Measurements from ENCODE around the gene PGC.

The PGC gene

DNA sequence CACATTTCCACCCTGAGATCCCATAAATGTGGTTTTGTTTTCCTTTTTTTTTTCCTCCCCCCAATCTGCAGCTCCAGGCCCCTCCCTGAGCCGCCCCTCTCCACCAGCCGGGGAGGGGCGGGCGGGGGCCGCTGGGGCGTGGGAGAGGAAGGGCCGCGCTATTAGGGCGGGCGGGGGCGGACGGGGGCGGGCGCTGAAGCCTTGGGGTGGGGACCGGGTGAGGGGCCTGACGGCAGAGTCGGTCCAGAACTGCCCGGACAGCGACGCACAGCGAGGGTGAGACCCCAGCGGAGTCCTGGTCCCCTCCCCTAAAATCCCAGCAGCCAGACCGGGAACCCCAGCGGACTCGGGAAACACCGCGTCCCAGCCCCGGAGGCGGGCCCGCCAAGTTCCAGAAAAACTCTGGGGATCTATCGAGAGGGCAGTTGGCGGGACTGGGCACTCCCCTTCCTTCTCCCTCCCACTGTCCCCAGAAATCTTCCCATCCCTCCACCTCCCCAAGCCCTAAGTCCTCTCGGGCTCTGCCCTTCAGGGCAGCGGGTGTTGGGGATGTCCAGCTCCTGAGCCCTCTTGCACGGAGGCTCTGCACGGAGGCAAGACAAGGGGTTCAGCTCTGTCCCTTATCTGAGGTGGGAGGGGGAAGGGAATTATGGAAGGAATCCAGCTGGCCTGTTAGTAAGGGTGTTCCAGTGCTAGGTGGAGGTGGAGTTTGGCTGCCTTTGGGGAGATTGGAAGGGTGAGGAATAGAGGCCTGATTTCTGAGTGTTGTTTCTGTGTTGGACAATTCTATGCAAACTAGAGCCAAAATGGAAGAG lies 33.6 kb upstream of the PGC start, which contains the start of gene PRICKLE4:
Gene PRICKLE4, plus strand, starts transcription at position 232 of the 815 bp plus-strand sequence. CDS start 2,692 bp downstream, outside the sequence.
- Histone ChIP-seq H3K27ac (ENCODE audit: poor library complexity, severe bottlenecking) (peak within 1 kb of the TSS; percentile 71), H3K4me3 (ENCODE audit: severe bottlenecking) (peak within 1 kb of the TSS; percentile 70), H3K27me3 (ENCODE audit: insufficient read depth, poor library complexity, severe bottlenecking) (no peaks in the 10 kb centered on the region), H3K9me3 (ENCODE audit: severe bottlenecking) (no peaks in the 10 kb centered on the region), H3K36me3 (ENCODE audit: low read depth) (peaks cover 23% of the 10 kb centered on the region), H3K4me1 (ENCODE audit: insufficient read depth, poor library complexity, severe bottlenecking) (peaks cover 9% of the 10 kb centered on the region)
- peak; percentile 42 for ATAC-seq (ENCODE audit: low read depth)
- DNase-seq (ENCODE audit: low spot score), result no peak
- TF ChIP-seq, protein P1, sequence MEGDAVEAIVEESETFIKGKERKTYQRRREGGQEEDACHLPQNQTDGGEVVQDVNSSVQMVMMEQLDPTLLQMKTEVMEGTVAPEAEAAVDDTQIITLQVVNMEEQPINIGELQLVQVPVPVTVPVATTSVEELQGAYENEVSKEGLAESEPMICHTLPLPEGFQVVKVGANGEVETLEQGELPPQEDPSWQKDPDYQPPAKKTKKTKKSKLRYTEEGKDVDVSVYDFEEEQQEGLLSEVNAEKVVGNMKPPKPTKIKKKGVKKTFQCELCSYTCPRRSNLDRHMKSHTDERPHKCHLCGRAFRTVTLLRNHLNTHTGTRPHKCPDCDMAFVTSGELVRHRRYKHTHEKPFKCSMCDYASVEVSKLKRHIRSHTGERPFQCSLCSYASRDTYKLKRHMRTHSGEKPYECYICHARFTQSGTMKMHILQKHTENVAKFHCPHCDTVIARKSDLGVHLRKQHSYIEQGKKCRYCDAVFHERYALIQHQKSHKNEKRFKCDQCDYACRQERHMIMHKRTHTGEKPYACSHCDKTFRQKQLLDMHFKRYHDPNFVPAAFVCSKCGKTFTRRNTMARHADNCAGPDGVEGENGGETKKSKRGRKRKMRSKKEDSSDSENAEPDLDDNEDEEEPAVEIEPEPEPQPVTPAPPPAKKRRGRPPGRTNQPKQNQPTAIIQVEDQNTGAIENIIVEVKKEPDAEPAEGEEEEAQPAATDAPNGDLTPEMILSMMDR (IDR thresholded peaks at IDR 0.05; ENCODE audit: poor library complexity, severe bottlenecking), result no peak

DNA sequence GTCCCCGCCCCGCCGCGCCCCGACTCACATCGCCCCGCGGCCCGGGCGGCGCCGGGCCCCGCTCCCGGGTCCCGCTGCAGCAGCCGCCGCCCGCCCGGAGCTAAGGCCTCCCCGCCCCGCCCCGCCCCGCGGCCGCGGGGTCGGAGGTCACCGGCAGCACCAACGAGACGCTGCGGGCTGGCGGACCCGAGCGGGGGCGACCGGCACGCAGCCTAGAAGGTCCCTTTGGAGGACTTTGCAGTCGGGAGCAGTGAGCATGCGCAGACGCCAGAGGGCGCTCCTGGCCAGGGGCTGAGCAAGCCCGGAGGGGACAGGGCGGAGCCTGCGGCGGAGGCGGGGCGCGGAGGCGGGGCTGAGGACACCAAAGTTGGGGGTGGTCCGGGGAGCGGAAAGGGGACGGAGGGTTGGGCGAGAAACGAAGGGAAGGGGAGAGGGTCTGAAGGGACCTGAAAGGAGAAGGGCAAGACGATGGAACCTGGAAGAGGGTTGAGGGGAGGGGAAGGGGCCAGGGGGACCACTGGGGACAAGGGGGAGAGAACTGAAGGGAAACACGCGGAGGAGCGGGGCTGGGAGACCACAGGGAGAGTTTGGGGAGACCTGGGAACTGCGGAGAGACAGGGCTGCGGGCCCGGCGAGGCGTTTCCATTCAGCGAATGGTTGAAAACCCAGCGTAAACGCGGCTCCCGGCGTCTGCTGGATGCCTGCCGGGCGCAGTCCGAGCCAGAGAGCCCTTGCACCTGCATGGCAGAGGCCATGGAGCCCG lies 32.8 kb upstream of the PGC start, which contains the start of gene FRS3:
Gene FRS3, minus strand, starts transcription at position 113 of the 763 bp plus-strand sequence. CDS start 2,913 bp downstream, outside the sequence.
- H3K9me3 ChIP-seq (ENCODE audit: severe bottlenecking), result no peaks in the 10 kb centered on the region
- peaks cover 9% of the 10 kb centered on the region for H3K4me1 ChIP-seq (ENCODE audit: insufficient read depth, poor library complexity, severe bottlenecking)
- H3K27ac ChIP-seq (ENCODE audit: poor library complexity, severe bottlenecking), result peak within 1 kb of the TSS; percentile 71
- ATAC-seq (ENCODE audit: low read depth), result peak; percentile 83
- no peaks in the 10 kb centered on the region for H3K27me3 ChIP-seq (ENCODE audit: insufficient read depth, poor library complexity, severe bottlenecking)
- DNase-seq (ENCODE audit: low spot score), result peak; percentile 90
- H3K36me3 ChIP-seq (ENCODE audit: low read depth), result peaks cover 31% of the 10 kb centered on the region
- TF ChIP-seq, protein P1 (IDR thresholded peaks at IDR 0.05; ENCODE audit: poor library complexity, severe bottlenecking), result peak; percentile 98
- peak within 1 kb of the TSS; percentile 70 for H3K4me3 ChIP-seq (ENCODE audit: severe bottlenecking)

DNA sequence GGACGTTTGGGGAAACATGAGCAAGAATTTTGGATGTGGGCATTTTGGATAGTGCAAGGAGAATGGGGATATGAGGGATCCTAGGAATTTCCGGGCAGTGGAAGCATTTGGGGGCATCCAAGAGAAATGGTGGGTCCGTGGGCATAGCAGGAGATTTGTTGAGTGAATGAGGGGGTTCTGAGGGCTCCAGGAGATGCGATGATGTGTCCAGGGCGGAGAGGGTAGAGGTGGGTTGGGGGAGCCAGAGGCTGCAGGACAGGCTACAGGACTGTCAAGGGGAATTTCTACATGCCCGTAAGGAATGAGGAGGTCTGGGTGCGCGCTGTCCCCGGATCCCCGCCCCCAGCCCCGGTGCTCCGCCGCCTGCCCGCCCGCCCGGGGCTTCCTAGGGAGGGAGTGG lies 32.1 kb upstream of the PGC start:
- TF ChIP-seq, protein P1 (IDR thresholded peaks at IDR 0.05; ENCODE audit: poor library complexity, severe bottlenecking), result no peak
- peaks cover 37% of the 10 kb centered on the region for H3K36me3 ChIP-seq (ENCODE audit: low read depth)
- peak overlapping the region; percentile 71 for H3K27ac ChIP-seq (ENCODE audit: poor library complexity, severe bottlenecking)
- no peak for DNase-seq (ENCODE audit: low spot score)
- no peak for ATAC-seq (ENCODE audit: low read depth)
- H3K4me1 ChIP-seq (ENCODE audit: insufficient read depth, poor library complexity, severe bottlenecking), result peaks cover 9% of the 10 kb centered on the region
- no peaks in the 10 kb centered on the region for H3K9me3 ChIP-seq (ENCODE audit: severe bottlenecking)
- no peaks in the 10 kb centered on the region for H3K27me3 ChIP-seq (ENCODE audit: insufficient read depth, poor library complexity, severe bottlenecking)
- H3K4me3 ChIP-seq (ENCODE audit: severe bottlenecking), result peak overlapping the region; percentile 70

DNA sequence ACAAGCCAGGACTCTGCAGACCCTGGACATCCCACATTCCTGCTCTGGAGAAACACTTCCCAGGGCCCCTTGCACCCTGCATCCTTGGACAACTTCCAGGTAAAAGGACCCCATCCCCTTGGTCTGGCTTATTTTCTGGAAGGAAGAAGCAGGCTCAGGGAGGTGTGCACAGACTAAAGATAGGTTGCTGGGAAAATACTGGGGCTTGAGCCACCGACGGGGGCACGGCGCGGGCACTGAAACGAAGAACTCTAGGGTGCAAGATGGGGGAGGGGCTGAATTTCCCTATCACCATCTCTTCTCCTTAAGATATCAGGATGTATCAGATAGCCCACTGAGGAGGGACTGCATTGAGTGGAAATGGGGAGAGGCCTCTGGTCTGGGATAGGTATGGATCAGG lies 31.7 kb upstream of the PGC start:
- Histone ChIP-seq H3K36me3 (ENCODE audit: low read depth) (peaks cover 39% of the 10 kb centered on the region), H3K4me3 (ENCODE audit: severe bottlenecking) (peak overlapping the region; percentile 70), H3K27me3 (ENCODE audit: insufficient read depth, poor library complexity, severe bottlenecking) (no peaks in the 10 kb centered on the region), H3K9me3 (ENCODE audit: severe bottlenecking) (no peaks in the 10 kb centered on the region), H3K27ac (ENCODE audit: poor library complexity, severe bottlenecking) (no peak overlapping the region), H3K4me1 (ENCODE audit: insufficient read depth, poor library complexity, severe bottlenecking) (peaks cover 9% of the 10 kb centered on the region)
- DNase-seq (ENCODE audit: low spot score), result no peak
- no peak for ATAC-seq (ENCODE audit: low read depth)
- TF ChIP-seq, protein P1 (IDR thresholded peaks at IDR 0.05; ENCODE audit: poor library complexity, severe bottlenecking), result no peak

Data from RWPE2 (cell line).